ENCODE results near the gene AQR.
"Not testable (repeated sequence)": the region's sequence is repeated elsewhere in the genome, so short reads cannot be mapped to it uniquely, and the experiment has no call there.

The AQR gene

GRCh38 chr15:34952481-34952880 lies 17.1 kb downstream of the AQR start:
- no peak for DNase-seq (ENCODE audit: low spot score)

GRCh38 chr15:34951993-34952392 lies 17.5 kb downstream of the AQR start:
- DNase-seq (ENCODE audit: low spot score), result no peak

DNA sequence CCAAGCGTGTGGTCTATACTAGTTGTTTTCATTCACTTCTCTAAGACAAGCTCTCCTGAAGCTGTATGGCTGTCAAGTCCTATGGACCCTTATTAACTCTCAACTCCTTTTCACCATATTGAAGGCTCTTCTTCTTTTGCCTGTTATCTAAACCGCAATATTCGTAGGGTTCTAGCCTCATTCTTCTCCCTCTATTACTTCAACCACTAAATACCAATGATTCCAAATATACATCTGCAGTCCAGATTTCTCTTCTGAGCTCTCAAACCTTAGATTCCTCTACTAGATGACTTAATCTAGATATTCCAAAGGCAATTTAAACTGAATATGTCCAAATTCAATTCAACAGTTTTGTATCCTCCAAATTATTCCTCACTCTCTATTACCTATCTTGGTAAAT lies 24.6 kb downstream of the AQR start:
- DNase-seq (ENCODE audit: low spot score), result no peak

GRCh38 chr15:34943711-34944110 lies 25.8 kb downstream of the AQR start:
- no peak for DNase-seq (ENCODE audit: low spot score)

- DNase-seq (ENCODE audit: low spot score), result not testable (repeated sequence)
These were observed 26.3 kb downstream of the AQR start for GRCh38 chr15:34943264-34943663.

- DNase-seq (ENCODE audit: low spot score), result no peak
These were observed 27.2 kb downstream of the AQR start for GRCh38 chr15:34942363-34942762.

GRCh38 chr15:34941831-34942230 lies 27.7 kb downstream of the AQR start:
- no peak for DNase-seq (ENCODE audit: low spot score)

DNA sequence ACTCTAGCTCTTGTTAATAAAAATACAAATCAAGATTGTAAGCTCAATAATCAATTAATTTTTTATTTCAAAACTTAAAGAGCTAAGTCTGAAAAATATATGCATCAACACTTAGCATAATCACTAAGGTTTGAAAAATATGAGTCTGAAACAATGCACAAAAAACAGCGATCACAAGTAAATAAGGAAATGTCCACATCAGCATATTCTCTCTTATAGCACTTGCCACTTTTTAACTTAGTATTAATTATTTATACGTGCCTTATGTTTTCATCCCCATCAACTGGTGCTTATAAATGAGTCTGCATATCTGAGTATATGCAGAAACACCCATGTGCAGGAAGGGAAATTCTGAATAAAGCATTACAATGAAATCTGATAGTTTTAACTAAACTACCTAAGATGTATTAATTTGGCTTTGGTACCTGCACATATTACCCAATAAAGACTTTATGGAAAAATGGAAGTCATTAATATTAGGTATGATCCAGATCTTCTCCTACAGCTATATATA lies 28.3 kb downstream of the AQR start:
- DNase-seq (ENCODE audit: low spot score), result no peak

DNA sequence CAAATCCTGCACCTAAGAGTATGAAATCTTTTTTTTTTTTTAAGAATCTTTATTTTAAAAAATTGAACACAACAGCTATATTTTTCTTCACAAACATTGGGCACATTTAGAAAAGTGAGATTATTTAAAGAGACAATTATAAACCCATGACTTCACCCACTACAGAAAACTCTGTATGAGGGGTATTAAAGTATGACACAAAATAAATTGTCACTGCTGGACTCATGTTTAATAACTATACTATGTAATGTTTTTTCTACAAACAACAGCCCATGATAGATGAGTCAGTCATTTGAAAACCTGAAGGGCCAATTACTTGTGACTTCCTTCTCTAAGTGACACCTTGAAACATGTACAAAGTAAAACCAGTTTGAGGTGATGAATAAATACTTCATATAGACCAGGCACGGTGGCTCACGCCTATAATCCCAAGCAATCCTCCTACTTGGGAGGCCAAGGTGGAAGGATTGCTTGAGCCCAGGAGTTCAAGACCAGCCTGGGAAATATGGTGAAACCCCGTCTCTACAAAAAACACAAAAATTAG lies 36.0 kb downstream of the AQR start:
- no peak for DNase-seq (ENCODE audit: low spot score)

- DNase-seq (ENCODE audit: low spot score), result not testable (repeated sequence)
These were observed 41.2 kb downstream of the AQR start for GRCh38 chr15:34928349-34928748.

DNA sequence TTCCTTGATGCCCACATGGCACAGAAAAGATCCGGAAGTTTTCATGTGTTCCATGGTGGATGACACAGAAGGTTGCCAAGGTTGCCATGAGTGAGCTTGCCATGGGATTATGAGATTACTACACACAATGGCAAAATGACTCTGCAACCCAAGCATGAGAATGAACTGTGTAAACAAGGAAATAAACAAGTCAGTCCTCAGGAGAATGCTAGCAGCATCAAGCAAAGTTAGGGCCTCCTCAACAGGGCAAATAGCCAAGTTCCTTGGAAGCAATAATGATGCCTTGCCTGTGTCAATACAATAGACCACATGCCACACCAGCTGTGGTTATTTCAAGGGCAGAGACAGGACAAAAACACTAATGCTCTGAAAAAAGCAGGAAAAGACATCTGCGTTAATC lies 41.8 kb downstream of the AQR start:
- no peak for DNase-seq (ENCODE audit: low spot score)

DNA sequence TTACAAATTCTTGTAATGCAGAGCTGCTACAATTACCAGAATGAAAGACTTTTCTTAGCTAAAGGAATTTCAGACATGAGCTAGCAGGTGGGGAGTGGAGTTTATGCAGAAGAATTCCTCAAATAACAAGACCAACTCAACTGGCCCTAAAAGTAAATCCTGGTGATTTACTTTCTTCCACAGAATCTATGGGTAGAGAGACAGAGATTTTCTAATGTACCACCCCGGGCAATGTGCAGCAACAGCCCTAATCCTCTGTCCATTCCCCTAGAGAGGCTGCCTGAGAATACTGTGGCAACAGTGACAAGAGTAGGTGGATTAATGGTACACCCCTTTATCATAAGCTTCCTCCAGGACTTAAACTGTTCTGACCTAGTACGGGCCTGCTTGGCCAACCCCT lies 55.2 kb downstream of the AQR start:
- no peak for DNase-seq (ENCODE audit: low spot score)

GRCh38 chr15:34905047-34905446 lies 64.5 kb downstream of the AQR start:
- DNase-seq (ENCODE audit: low spot score), result no peak

- DNase-seq (ENCODE audit: low spot score), result no peak
These were observed 65.0 kb downstream of the AQR start for GRCh38 chr15:34904527-34904926.

DNA sequence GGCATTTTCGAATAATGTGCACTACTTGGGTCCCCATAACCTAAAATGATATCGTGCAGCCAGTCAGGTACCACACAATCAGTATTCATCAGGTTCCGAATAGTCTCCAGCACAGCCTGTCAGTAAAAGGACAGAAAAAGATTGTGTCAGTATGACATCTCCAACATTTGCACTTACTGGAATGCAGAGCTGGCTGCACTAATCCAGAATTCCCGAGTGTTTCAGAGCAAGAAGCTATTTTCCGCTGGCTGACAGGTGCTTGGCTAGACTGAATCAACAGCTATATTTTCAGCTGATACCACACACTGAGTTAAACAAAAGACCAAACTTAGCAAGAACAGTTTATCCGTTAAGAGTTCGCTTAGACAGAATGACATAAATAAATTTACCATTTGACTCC lies 68.8 kb downstream of the AQR start:
- DNase-seq (ENCODE audit: low spot score), result no peak

DNA sequence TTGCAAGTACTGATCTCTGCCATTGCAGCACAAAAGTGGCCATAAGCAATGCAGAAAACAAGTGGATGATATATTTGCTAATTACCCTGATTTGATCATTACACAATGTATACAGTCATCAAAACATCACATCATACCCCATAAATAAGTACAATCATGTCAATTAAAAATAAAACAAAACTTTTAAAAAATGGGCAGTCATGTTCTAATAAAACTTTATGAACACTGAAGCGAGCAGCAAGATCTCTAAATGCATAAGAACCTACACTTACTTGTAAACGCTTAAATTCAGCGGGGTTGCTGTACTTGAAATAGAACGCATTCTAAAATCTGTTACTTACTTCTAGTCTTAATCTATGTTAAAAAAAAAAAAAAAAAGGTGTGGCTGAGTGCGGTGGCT lies 73.4 kb downstream of the AQR start:
- no peak for DNase-seq (ENCODE audit: low spot score)

- DNase-seq (ENCODE audit: low spot score), result no peak
These were observed 75.6 kb downstream of the AQR start for GRCh38 chr15:34893967-34894366.

- no peak for DNase-seq (ENCODE audit: low spot score)
These were observed 76.5 kb downstream of the AQR start for GRCh38 chr15:34892963-34893591.

DNA sequence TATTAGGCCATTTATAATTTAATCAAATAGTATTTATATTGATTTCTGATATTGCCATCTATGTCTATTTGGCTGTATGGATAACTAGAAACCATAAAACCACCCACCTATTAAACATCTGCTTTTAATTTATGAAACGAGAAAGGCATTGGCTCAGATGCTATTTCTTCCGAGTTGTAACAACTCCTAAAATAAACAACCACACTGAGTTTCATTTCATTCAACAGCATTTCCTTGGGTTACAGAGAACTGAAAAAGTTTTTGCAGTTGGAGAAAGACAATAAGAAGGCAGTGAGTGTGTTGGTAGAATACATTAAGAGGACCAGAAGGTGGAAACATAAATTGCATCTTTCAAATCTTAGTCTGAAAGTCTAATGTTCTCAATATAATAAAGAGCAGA lies 79.1 kb downstream of the AQR start:
- no peak for DNase-seq (ENCODE audit: low spot score)

DNA sequence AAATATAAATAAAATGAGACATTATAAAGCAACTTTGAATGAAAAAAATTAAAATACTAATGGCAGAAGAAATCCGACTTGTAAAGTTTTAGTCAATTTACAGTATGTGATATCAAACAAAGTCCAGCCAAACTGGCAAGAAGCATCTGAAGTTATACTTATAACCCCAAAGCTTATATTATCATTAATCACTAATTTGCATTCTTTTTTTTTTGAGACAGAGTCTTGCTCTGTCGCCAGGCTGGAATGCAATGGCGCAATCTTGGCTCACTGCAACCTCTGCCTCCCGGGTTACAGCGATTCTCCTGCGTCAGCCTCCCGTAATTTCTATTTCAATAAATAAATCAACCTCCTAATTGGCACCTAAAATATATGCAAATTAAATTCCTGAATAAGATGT lies 80.1 kb downstream of the AQR start:
- no peak for DNase-seq (ENCODE audit: low spot score)

DNA sequence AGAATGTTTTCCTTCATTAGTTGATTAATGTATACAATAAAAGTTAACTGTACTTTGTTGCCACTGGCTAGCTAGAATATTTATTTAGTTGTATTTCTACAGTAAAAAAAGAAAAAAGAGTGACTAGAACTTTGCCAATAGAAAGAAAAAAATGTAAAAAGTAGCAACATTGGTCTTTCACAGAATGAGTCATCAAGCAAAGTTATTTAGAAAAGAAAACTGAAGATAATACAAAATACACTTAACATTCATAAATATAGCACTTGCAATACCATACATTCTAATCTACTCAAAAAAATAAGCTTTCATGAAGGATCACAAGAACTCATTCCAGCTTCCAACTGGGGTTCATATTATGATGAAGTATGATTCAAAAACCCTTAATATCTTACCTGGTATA lies 83.4 kb downstream of the AQR start:
- no peak for DNase-seq (ENCODE audit: low spot score)

GRCh38 chr15:34883633-34884032 lies 85.9 kb downstream of the AQR start:
- DNase-seq (ENCODE audit: low spot score), result no peak

GRCh38 chr15:34883042-34883441 lies 86.5 kb downstream of the AQR start:
- no peak for DNase-seq (ENCODE audit: low spot score)

GRCh38 chr15:34879107-34879506 lies 90.4 kb downstream of the AQR start:
- DNase-seq (ENCODE audit: low spot score), result no peak

Data from CD4-positive, alpha-beta T cell treated with Interleukin-6 at 100 ng/mL for 8 hours (primary cell).